NCI-H1436 treated with DMSO at 0.1 percent for 48 hours (cell line): ENCODE results near the gene CCDC188.

Experiments
- DNase-seq: peaks from one replicate; lab custom pipeline; 2025; lab: John Stamatoyannopoulos, UW

Gene CCDC188

GRCh38 chr22:20150381-20151275, at the start of gene CCDC188:
CCDC188 (minus strand) TSS chr22:20151055; CDS start chr22:20150986, 69 bp downstream.
- DNase-seq: no peak

GRCh38 chr22:20199906-20200305, 49.1 kb upstream of the CCDC188 start:
- no peak for DNase-seq

GRCh38 chr22:20199413-20199842, 48.6 kb upstream of the CCDC188 start:
- DNase-seq: no peak

GRCh38 chr22:20198557-20199319, 47.9 kb upstream of the CCDC188 start:
- no peak for DNase-seq

GRCh38 chr22:20197407-20198030, 46.7 kb upstream of the CCDC188 start:
- no peak for DNase-seq

- no peak for DNase-seq
Measured at GRCh38 chr22:20196094-20196842, 45.4 kb upstream of the CCDC188 start.

GRCh38 chr22:20194681-20195593, 44.1 kb upstream of the CCDC188 start:
- no peak for DNase-seq

GRCh38 chr22:20193761-20194494, 43.1 kb upstream of the CCDC188 start:
- DNase-seq: no peak

GRCh38 chr22:20192972-20193760, 42.3 kb upstream of the CCDC188 start:
- DNase-seq: no peak

- no peak for DNase-seq
Measured at GRCh38 chr22:20192293-20192971, 41.6 kb upstream of the CCDC188 start.

GRCh38 chr22:20191803-20192202, 40.9 kb upstream of the CCDC188 start:
- no peak for DNase-seq

GRCh38 chr22:20191000-20191515, 40.2 kb upstream of the CCDC188 start:
- DNase-seq: no peak

GRCh38 chr22:20188567-20188877, 37.7 kb upstream of the CCDC188 start:
- DNase-seq: no peak

GRCh38 chr22:20187777-20188566, 37.1 kb upstream of the CCDC188 start:
- DNase-seq: no peak

- DNase-seq: no peak
Measured at GRCh38 chr22:20186871-20187546, 36.2 kb upstream of the CCDC188 start.

- DNase-seq: no peak
Measured at GRCh38 chr22:20186183-20186870, 35.5 kb upstream of the CCDC188 start.

GRCh38 chr22:20185750-20186149, 34.9 kb upstream of the CCDC188 start:
- DNase-seq: no peak
